ENCODE results near the gene MAD1L1.
A peak's percentile ranks its signal among the peaks of the same experiment; 100 is the strongest.
"Not testable (repeated sequence)": the region's sequence is repeated elsewhere in the genome, so short reads cannot be mapped to it uniquely, and the experiment has no call there.

Gene MAD1L1

GRCh38 chr7:1885465-1886226 lies 347.1 kb downstream of the MAD1L1 start:
- H3K4me1 Mint-ChIP-seq = peaks cover 42% of the 10 kb centered on the region
- H3K27ac Mint-ChIP-seq = peak overlapping the region; percentile 42
- no peak overlapping the region for H3K4me3 Mint-ChIP-seq
- no peak for DNase-seq
- H3K36me3 Mint-ChIP-seq = peaks cover 50% of the 10 kb centered on the region
- H3K9me3 Mint-ChIP-seq = peaks cover 17% of the 10 kb centered on the region
- CTCF ChIA-PET = no interaction called here
- H3K27me3 Mint-ChIP-seq = no peaks in the 10 kb centered on the region

GRCh38 chr7:1884583-1885350 lies 348.0 kb downstream of the MAD1L1 start:
- Mint-ChIP-seq H3K27me3 (no peaks in the 10 kb centered on the region), H3K9me3 (peaks cover 17% of the 10 kb centered on the region), H3K27ac (peak overlapping the region; percentile 15), H3K4me1 (peaks cover 35% of the 10 kb centered on the region), H3K4me3 (no peak overlapping the region), H3K36me3 (peaks cover 54% of the 10 kb centered on the region)
- CTCF ChIA-PET = no interaction called here
- DNase-seq = no peak

GRCh38 chr7:1883834-1884582 lies 348.7 kb downstream of the MAD1L1 start:
- H3K27ac Mint-ChIP-seq = no peak overlapping the region
- no peaks in the 10 kb centered on the region for H3K27me3 Mint-ChIP-seq
- peaks cover 50% of the 10 kb centered on the region for H3K36me3 Mint-ChIP-seq
- CTCF ChIA-PET = interaction anchor here (0.8 to 1.0 kb wide), 2 partner anchors 156 to 269 kb away, joined by 3 read pairs; no protein-coding TSS in a partner anchor
- H3K4me3 Mint-ChIP-seq = no peak overlapping the region
- DNase-seq = no peak
- peaks cover 17% of the 10 kb centered on the region for H3K9me3 Mint-ChIP-seq
- H3K4me1 Mint-ChIP-seq = peaks cover 31% of the 10 kb centered on the region

- Mint-ChIP-seq H3K36me3 (peaks cover 48% of the 10 kb centered on the region), H3K9me3 (peaks cover 13% of the 10 kb centered on the region), H3K27ac (peak overlapping the region; percentile 33), H3K4me1 (peaks cover 31% of the 10 kb centered on the region), H3K27me3 (no peaks in the 10 kb centered on the region), H3K4me3 (no peak overlapping the region)
- peak; percentile 25 for DNase-seq
- CTCF ChIA-PET = interaction anchor here (0.8 to 1.0 kb wide), 3 partner anchors 57 to 270 kb away, joined by 3 read pairs; no protein-coding TSS in a partner anchor
Measured at GRCh38 chr7:1883031-1883761, 349.5 kb downstream of the MAD1L1 start.

- Mint-ChIP-seq H3K36me3 (peaks cover 46% of the 10 kb centered on the region), H3K4me1 (peaks cover 31% of the 10 kb centered on the region), H3K27ac (peak overlapping the region; percentile 33), H3K27me3 (no peaks in the 10 kb centered on the region), H3K4me3 (no peak overlapping the region), H3K9me3 (peaks cover 9% of the 10 kb centered on the region)
- CTCF ChIA-PET = interaction anchor here (0.9 kb wide), 1 partner anchor 58 kb away, joined by 3 read pairs; no protein-coding TSS in a partner anchor
- DNase-seq = no peak
Measured at GRCh38 chr7:1882451-1882850, 350.3 kb downstream of the MAD1L1 start.

GRCh38 chr7:1881946-1882345 lies 350.8 kb downstream of the MAD1L1 start:
- DNase-seq = no peak
- Mint-ChIP-seq H3K4me3 (no peak overlapping the region), H3K36me3 (peaks cover 41% of the 10 kb centered on the region), H3K4me1 (peaks cover 31% of the 10 kb centered on the region), H3K27ac (no peak overlapping the region), H3K27me3 (no peaks in the 10 kb centered on the region), H3K9me3 (peaks cover 6% of the 10 kb centered on the region)
- CTCF ChIA-PET = no interaction called here

GRCh38 chr7:1876641-1877040 lies 356.1 kb downstream of the MAD1L1 start:
- H3K9me3 Mint-ChIP-seq, CTCF ChIA-PET, DNase-seq, H3K27ac Mint-ChIP-seq, H3K4me3 Mint-ChIP-seq, H3K27me3 Mint-ChIP-seq: not testable (repeated sequence)
- Mint-ChIP-seq H3K4me1 (peaks cover 23% of the 10 kb centered on the region), H3K36me3 (peaks cover 38% of the 10 kb centered on the region)

GRCh38 chr7:1875392-1876199 lies 357.1 kb downstream of the MAD1L1 start:
- Mint-ChIP-seq H3K9me3 (peaks cover 15% of the 10 kb centered on the region), H3K36me3 (peaks cover 37% of the 10 kb centered on the region), H3K4me1 (peaks cover 19% of the 10 kb centered on the region)
- DNase-seq, H3K27ac Mint-ChIP-seq, H3K4me3 Mint-ChIP-seq, CTCF ChIA-PET, H3K27me3 Mint-ChIP-seq: not testable (repeated sequence)

- peaks cover 19% of the 10 kb centered on the region for H3K4me1 Mint-ChIP-seq
- H3K4me3 Mint-ChIP-seq, H3K27ac Mint-ChIP-seq, H3K27me3 Mint-ChIP-seq, DNase-seq, CTCF ChIA-PET: not testable (repeated sequence)
- H3K9me3 Mint-ChIP-seq = peaks cover 21% of the 10 kb centered on the region
- H3K36me3 Mint-ChIP-seq = peaks cover 32% of the 10 kb centered on the region
Measured at GRCh38 chr7:1874590-1875391, 358.0 kb downstream of the MAD1L1 start.

- no peak for DNase-seq
- no peaks in the 10 kb centered on the region for H3K27me3 Mint-ChIP-seq
- no peak overlapping the region for H3K27ac Mint-ChIP-seq
- peaks cover 21% of the 10 kb centered on the region for H3K9me3 Mint-ChIP-seq
- peaks cover 19% of the 10 kb centered on the region for H3K4me1 Mint-ChIP-seq
- no peak overlapping the region for H3K4me3 Mint-ChIP-seq
- H3K36me3 Mint-ChIP-seq = peaks cover 32% of the 10 kb centered on the region
- CTCF ChIA-PET = no interaction called here
Measured at GRCh38 chr7:1873857-1874589, 358.7 kb downstream of the MAD1L1 start.

GRCh38 chr7:1873421-1873820 lies 359.3 kb downstream of the MAD1L1 start:
- H3K4me3 Mint-ChIP-seq = no peak overlapping the region
- H3K27me3 Mint-ChIP-seq = no peaks in the 10 kb centered on the region
- H3K4me1 Mint-ChIP-seq = peaks cover 19% of the 10 kb centered on the region
- H3K9me3 Mint-ChIP-seq = peaks cover 19% of the 10 kb centered on the region
- CTCF ChIA-PET = no interaction called here
- peaks cover 29% of the 10 kb centered on the region for H3K36me3 Mint-ChIP-seq
- DNase-seq = no peak
- H3K27ac Mint-ChIP-seq = no peak overlapping the region

GRCh38 chr7:1873070-1873405 lies 359.7 kb downstream of the MAD1L1 start:
- Mint-ChIP-seq H3K36me3 (peaks cover 26% of the 10 kb centered on the region), H3K9me3 (peaks cover 17% of the 10 kb centered on the region)
- CTCF ChIA-PET = no interaction called here

More at GRCh38 chr7:1873070-1873405, 359.7 kb downstream of the MAD1L1 start:
- Mint-ChIP-seq H3K4me1 (peaks cover 19% of the 10 kb centered on the region), H3K27ac (no peak overlapping the region), H3K27me3 (no peaks in the 10 kb centered on the region), H3K4me3 (no peak overlapping the region)
- DNase-seq = no peak
